ENCODE measurements around the gene TAF11.
"Not testable (repeated sequence)": the region's sequence is repeated elsewhere in the genome, so short reads cannot be mapped to it uniquely, and the experiment has no call there.

The TAF11 gene

DNA sequence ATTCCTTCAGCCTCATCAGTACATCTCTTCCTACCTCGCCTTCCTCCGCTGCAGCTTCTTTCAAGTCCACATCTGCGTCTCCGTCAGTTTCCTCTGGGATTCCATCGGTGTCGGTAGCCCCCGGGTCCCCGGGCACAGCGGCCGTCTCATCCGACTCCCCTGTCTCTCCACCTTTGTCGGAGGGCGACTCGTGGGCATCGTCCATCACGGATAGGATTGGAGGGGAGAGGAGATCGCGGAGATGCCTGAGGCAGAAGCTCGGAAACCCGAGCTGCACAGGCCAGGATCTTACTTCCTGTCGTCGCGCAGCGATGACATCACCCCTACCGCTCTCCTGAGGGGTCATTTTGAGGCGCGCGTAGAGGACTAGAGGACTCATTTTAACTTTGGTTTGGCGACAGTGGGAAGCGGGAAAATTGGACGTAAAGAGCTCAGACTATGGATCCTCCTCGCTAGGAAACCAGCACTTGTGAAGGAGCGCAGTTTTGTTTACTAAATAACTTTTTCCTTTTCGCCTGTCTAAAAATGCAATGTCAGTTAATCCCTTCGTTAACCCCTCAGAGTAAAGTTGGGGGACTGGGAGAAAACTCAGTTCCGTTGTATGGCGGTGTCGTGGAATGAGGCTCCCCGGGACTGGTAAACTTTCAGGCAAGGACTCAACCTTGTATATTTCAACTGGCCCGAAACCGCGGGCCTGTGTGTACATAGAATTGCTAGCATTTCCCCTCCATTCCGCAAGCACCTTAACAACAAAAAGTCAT lies at the start of gene TAF11:
TSS of gene TAF11 (minus strand) at position 290 of the 761 bp plus-strand sequence. CDS start at position 205, 85 bp downstream.
- peak; percentile 93 to 95 for DNase-seq

- DNase-seq = no peak
Observed at GRCh38 chr6:34934516-34934915, 46.7 kb upstream of the TAF11 start.

DNA sequence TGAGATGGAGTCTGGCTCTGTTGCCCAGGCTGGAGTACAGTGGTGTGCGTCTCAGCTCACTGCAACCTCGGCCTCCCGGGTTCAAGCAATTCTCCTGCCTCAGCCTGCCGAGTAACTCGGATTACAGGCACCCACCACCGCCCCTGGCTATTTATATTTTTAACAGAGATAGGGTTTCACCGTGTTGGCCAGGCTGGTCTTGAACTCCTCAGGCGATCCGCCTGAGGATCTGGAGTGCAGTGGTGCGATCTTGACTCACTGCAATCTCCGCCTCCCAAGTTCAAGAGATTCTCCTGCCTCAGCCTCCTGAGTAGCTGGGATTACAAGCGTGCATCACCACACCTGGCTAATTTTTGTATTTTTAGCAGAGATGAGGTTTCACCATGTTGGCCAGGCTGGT lies 44.4 kb upstream of the TAF11 start:
- DNase-seq = not testable (repeated sequence)

DNA sequence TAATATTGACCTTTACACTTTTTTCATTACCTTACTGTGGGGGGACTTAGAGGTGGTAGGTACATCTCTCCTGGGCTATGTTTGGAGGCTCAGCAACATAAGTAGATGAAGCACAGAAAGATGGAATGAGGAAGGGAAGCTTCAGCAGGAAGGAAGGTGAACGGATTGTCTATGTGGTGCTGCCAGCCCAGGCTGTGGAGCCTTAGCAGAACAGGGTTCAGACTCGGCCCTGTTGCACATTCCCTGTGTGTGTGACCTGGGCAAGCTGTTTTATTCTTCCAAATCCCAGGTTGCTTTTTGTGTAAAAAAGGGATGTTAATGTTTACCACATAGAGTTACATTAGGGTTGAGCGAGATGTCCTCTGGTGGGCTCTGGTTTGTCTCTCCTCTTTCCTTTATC lies 42.4 kb upstream of the TAF11 start:
- DNase-seq = no peak

- no peak for DNase-seq
Observed at GRCh38 chr6:34929241-34929978, 41.6 kb upstream of the TAF11 start.

- no peak for DNase-seq
Observed at GRCh38 chr6:34928695-34929094, 40.9 kb upstream of the TAF11 start.

DNA sequence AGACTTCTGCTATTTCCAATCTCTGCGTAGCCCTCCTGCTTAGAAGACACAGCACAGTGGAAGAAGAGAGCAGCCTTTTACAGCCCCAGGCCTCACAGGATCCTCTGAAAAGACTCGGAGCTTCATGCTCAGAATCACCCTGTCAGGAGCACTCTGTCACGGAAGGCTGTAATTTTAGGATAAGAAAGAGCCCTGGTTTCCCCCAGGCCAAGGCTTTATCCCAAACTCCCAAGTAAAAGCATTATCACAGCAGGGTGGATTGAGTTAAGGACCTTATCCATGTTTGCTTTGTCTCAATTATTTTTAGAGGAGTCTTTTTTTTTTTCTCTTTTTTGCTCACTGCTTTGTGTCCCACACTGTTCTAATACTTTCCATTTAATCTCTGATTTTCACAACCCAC lies 40.4 kb upstream of the TAF11 start:
- no peak for DNase-seq

- no peak for DNase-seq
Observed at GRCh38 chr6:34926655-34927054, 38.8 kb upstream of the TAF11 start.

DNA sequence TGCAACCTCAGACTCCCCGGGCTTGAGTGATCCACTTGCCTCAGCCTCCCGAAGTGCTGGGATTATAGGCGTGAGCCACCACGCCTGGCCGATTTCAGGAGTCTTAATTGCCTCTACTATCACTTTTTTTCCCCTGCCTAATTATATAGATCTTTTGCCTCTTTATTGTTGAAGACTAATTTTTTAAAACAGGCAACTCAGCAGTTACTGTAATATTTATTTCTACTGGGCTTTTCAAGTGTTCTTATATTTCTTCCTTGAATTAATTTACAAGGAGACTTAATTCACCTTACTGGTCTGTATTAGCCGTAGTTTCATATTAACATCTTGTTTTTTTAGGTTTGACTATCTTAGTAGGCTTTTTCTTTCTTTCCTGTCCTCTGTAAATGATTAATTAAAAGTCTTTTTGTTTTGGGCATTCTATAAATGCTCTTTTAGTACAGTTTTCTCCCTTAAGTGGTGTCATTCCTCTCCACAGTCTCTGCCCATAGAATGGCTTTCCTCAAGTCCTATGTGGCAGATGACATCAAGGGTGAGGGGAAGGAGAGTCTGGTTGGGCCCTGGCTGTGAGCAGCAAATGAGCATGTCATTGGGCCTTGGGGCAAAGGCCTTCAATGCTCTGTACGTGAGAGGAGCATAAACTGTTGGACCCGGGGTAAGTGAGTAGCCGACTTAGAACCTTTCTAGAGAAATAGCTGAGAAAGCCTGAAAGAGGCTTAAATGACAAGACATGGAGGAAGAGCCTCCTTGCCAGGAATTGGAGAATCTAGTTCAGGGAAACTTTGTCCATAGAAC lies 37.2 kb upstream of the TAF11 start:
- DNase-seq = no peak

GRCh38 chr6:34922177-34922663 lies 34.4 kb upstream of the TAF11 start:
- DNase-seq = no peak

GRCh38 chr6:34920097-34920496 lies 32.3 kb upstream of the TAF11 start:
- no peak for DNase-seq

DNA sequence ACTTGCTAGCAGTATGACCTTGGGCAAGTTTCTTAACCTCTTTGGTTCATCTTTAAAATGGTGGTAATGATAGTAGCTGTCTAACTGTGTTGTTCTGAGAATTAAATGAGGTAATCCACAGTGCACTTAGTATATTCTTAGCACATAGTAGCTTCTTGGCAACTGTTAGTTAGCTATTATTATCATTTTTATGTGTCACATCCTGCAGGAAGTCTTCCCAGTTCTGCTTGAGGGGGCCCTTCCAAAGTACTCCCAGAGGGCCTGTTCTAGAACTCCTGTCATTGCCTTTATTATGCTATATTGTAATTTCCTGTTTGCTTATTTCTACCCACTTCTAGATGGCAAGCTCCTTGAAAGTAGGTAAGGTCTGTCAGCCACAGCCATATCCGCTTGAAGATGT lies 31.8 kb upstream of the TAF11 start:
- no peak for DNase-seq

GRCh38 chr6:34917626-34918285 lies 29.9 kb upstream of the TAF11 start:
- DNase-seq = no peak

- no peak for DNase-seq
Observed at GRCh38 chr6:34916348-34916967, 28.6 kb upstream of the TAF11 start.

- DNase-seq = no peak
Observed at GRCh38 chr6:34914358-34914757, 26.5 kb upstream of the TAF11 start.

GRCh38 chr6:34912715-34913464 lies 25.0 kb upstream of the TAF11 start:
- no peak for DNase-seq

DNA sequence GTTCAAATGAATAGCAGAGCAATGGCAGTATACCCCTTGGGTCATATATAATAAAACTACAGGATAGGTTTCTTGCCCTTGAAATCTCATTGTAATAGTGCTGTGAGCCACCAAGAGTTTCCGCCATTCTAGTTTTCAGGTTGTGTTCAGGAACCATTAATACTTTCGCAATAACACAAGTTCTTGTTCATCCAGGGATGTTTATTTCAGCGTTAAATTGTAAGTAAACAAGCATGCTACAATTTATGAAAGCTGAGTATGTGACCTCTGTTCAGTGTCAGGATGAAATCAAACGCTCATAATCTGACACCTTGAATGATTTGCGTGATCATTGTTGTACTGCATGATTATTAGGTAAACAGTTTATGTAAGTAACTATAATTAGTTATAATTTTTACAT lies 24.0 kb upstream of the TAF11 start:
- no peak for DNase-seq

DNA sequence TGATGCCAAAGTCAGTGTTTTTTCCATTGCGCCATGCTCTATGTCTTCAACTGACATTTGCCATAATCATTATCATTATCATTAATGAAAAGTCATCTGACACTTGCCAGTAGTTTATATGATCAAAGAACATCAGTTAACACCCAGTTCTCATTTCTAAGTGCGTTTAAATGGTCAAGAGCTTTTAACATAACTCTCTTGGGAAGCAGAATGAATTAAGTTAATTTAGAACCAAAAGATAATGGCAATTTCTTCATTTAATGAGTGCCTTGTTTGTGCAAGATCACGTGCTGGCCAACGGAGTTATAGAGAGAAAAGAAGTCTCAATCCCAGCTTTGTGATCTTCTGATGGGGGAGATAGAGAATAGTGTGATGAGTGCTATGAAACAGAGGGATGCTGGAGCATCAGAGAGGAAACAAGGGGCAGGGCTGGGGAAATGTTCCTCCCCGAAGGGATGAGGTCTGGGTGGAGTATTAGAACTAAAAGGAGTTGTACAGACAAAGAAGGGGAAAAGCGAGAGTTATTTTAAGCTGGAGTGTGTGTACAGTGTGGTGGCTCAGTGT lies 21.6 kb upstream of the TAF11 start:
- no peak for DNase-seq

DNA sequence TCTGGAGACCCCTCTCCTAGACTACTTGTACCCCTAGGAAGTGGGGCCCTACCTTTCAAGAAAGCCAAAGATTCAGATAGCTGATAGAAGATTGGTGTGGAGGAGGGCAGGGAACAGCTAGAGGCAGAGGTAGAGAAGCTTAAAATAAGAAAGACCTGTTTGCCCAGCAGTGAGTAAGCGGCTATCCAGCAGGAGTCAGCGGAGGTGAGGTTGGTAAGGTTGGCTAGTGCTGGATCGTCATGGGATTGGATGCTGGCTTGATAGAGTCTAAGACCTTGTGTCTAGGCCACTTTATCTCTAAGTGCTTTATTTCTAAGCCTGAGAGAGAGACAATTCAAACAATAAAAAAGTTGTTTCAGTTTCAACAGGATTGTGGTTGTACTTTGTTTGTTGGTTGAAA lies 20.4 kb upstream of the TAF11 start:
- DNase-seq = no peak

GRCh38 chr6:34906826-34907225 lies 19.0 kb upstream of the TAF11 start:
- no peak for DNase-seq

DNA sequence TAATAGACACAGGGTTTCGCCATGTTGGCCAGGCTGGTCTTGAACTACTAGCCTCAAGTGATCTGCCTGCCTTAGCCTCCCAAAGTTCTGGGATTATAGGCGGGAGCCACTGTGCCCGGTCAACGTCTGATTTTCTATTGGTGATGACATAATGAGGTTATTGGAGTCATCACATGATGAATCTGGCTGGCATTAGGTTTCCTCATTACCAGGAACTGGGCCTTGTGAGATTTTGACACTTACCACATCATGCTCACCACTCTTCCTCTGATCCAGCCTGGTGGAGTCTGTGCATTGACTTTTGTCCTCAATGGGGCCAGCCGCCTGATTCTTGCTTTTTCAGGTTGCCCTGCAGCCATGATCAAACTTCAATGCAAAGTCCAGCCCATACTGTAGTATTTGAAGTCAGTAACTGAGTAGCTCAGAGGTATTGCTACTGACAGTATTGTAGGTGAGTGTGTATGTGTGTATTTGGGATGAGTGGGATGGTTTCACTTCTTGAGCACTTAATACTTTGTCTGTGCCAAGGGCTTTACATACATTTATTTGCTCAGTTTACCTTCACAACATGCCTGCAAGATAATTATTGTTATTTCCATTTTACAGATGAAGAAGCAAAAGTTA lies 17.3 kb upstream of the TAF11 start:
- no peak for DNase-seq
